ENCODE measurements around the gene SMARCD3. TPM values are rescaled to one million over a fixed set of nuclear protein-coding genes. Genes with fewer than 3 reads are reported as not detected.

SMARCD3 gene
- total and polyA plus RNA-seq, 2 of the 13 experiments (the other 11 are each of a cell fraction or from before 2014, with no cell fraction given), result 0.20 to 0.62 TPM

GRCh38 chr7:151256410-151257045, 8.0 kb upstream of the SMARCD3 start:
- Histone ChIP-seq H3K79me2 (ENCODE audit: insufficient read depth, low read length) (no peaks in the 10 kb centered on the region), H3K9me3 (ENCODE audit: low read length) (no peaks in the 10 kb centered on the region), H2AFZ (ENCODE audit: low read length) (no peak overlapping the region), H3K36me3 (replicated peaks in 1 of 2; ENCODE audit: control insufficient read depth in 1 of 2, insufficient read depth in 2 of 2, low read length in 2 of 2) (no peaks in the 10 kb centered on the region), H3K27ac (ENCODE audit: extremely low read length, insufficient read depth, low read length) (no peak overlapping the region), H3K4me3 (replicated peaks in 1 of 3; ENCODE audit: insufficient read depth in 1 of 3, low read depth in 2 of 3, low read length in 3 of 3) (no peak overlapping the region), H3K9ac (ENCODE audit: insufficient read depth, low read depth, low read length) (no peak overlapping the region), H4K20me1 (ENCODE audit: insufficient read depth, low read length) (no peaks in the 10 kb centered on the region), H3K4me1 (ENCODE audit: insufficient read depth, low read length) (peaks cover 10% of the 10 kb centered on the region), H3K4me2 (ENCODE audit: low read depth, low read length) (no peak overlapping the region), H3K27me3 (ENCODE audit: control insufficient read depth in 1 of 2, insufficient read depth in 2 of 2, low read length in 2 of 2) (peaks cover 16 to 75% of the 10 kb centered on the region in 2 experiments)
- 18% methylated on average over 12 of the region's 16 CpGs for WGBS (ENCODE audit: low lambda C conversion rate)
- no peak for TF ChIP-seq REL (CRISPR knock-in tag; conservative IDR thresholded peaks at IDR 0.05)
- TF ChIP-seq MAFK (conservative IDR thresholded peaks at IDR 0.05 in 1 of 2, IDR thresholded peaks at IDR 0.05 in 1 of 2; ENCODE audit: low read length in 2 of 2), result no peak
- TF ChIP-seq GTF3A (CRISPR knock-in tag; conservative IDR thresholded peaks at IDR 0.05), result no peak
- intact Hi-C loops (cut with micrococcal nuclease; ENCODE audit: unreplicated experiment), result no loop called here
- ATAC-seq (no peak), FAIRE-seq (no peak), DNase-seq (ENCODE audit: low spot score) (no peak)
- in situ Hi-C loops (cut with HindIII; ENCODE audit: extremely low pct_ligation_motif_present, low pct_unique_long_range_greater_than_20kb), result no loop called here
- CTCF ChIA-PET (ENCODE audit: low intra/inter-chr PET ratio, low total read pairs), result no interaction called here
- POLR2A ChIA-PET, result no interaction called here
- no TSS peak for BruUV-seq (replicated peaks)

GRCh38 chr7:151255390-151255789, 6.9 kb upstream of the SMARCD3 start:
- H3K36me3 ChIP-seq (replicated peaks in 1 of 2; ENCODE audit: control insufficient read depth in 1 of 2, insufficient read depth in 2 of 2, low read length in 2 of 2), result no peaks in the 10 kb centered on the region
- no peak for TF ChIP-seq PITX1 (CRISPR knock-in tag; IDR thresholded peaks at IDR 0.05)
- TF ChIP-seq IKZF4 (CRISPR knock-in tag; IDR thresholded peaks at IDR 0.05; ENCODE audit: borderline replicate concordance, low read depth, not compliant biosample characterization), result no peak
- no peak for TF ChIP-seq HDAC2 (CRISPR knock-in tag; IDR thresholded peaks at IDR 0.05)
- no peak for TF ChIP-seq DMAP1 (CRISPR knock-in tag; IDR thresholded peaks at IDR 0.05)
- no peak for TF ChIP-seq PBX3 (CRISPR knock-in tag; IDR thresholded peaks at IDR 0.05; ENCODE audit: borderline replicate concordance)
- H3K4me1 ChIP-seq (ENCODE audit: insufficient read depth, low read length), result peaks cover 22% of the 10 kb centered on the region
- 15% methylated on average over 7 of the region's 7 CpGs for whole genome bisulfite sequencing (ENCODE audit: low lambda C conversion rate)
- BruUV-seq (replicated peaks), result no TSS peak
- no peak for DNase-seq (ENCODE audit: low spot score)
- no peak for FAIRE-seq
- ChIA-PET CTCF (ENCODE audit: low intra/inter-chr PET ratio, low total read pairs) (no interaction called here), POLR2A (no interaction called here)
- no peak overlapping the region for H3K4me2 ChIP-seq (ENCODE audit: low read depth, low read length)
- in situ Hi-C loops (cut with HindIII; ENCODE audit: extremely low pct_ligation_motif_present, low pct_unique_long_range_greater_than_20kb), result no loop called here
- H3K79me2 ChIP-seq (ENCODE audit: insufficient read depth, low read length), result no peaks in the 10 kb centered on the region
- no peak overlapping the region for H3K27ac ChIP-seq (ENCODE audit: extremely low read length, insufficient read depth, low read length)
- no peaks in the 10 kb centered on the region for H3K9me3 ChIP-seq (ENCODE audit: low read length)
- no peak overlapping the region for H3K4me3 ChIP-seq (replicated peaks in 1 of 3; ENCODE audit: insufficient read depth in 1 of 3, low read depth in 2 of 3, low read length in 3 of 3)
- intact Hi-C loops (cut with micrococcal nuclease; ENCODE audit: unreplicated experiment), result no loop called here
- H3K9ac ChIP-seq (ENCODE audit: insufficient read depth, low read depth, low read length), result no peak overlapping the region
- H2AFZ ChIP-seq (ENCODE audit: low read length), result no peak overlapping the region
- H3K27me3 ChIP-seq (ENCODE audit: control insufficient read depth in 1 of 2, insufficient read depth in 2 of 2, low read length in 2 of 2), result peaks cover 15 to 76% of the 10 kb centered on the region in 2 experiments
- no peak for ATAC-seq
- H4K20me1 ChIP-seq (ENCODE audit: insufficient read depth, low read length), result no peaks in the 10 kb centered on the region

Data from HepG2 (cell line).